ENCODE measurements around the gene DIAPH2.

DIAPH2 gene

GRCh38 chrX:97315939-97316338 is 631.3 kb downstream of the DIAPH2 start:
- no peak for DNase-seq

- no peak for DNase-seq
Measured at GRCh38 chrX:97320305-97320704, 635.7 kb downstream of the DIAPH2 start.

- DNase-seq = no peak
Measured at GRCh38 chrX:97322401-97322800, 637.8 kb downstream of the DIAPH2 start.

- DNase-seq = no peak
Measured at GRCh38 chrX:97326456-97326855, 641.8 kb downstream of the DIAPH2 start.

- no peak for DNase-seq
Measured at GRCh38 chrX:97328853-97329390, 644.3 kb downstream of the DIAPH2 start.

GRCh38 chrX:97330151-97330550 is 645.5 kb downstream of the DIAPH2 start:
- DNase-seq = no peak

GRCh38 chrX:97332963-97333362 is 648.3 kb downstream of the DIAPH2 start:
- DNase-seq = no peak

- DNase-seq = no peak
Measured at GRCh38 chrX:97334850-97335249, 650.2 kb downstream of the DIAPH2 start.

GRCh38 chrX:97344724-97345123 is 660.1 kb downstream of the DIAPH2 start:
- no peak for DNase-seq

- DNase-seq = no peak
Measured at GRCh38 chrX:97358941-97359340, 674.3 kb downstream of the DIAPH2 start.

- no peak for DNase-seq
Measured at GRCh38 chrX:97363843-97364242, 679.2 kb downstream of the DIAPH2 start.

- no peak for DNase-seq
Measured at GRCh38 chrX:97366237-97366636, 681.6 kb downstream of the DIAPH2 start.

GRCh38 chrX:97367125-97367524 is 682.5 kb downstream of the DIAPH2 start:
- DNase-seq = no peak

- DNase-seq = no peak
Measured at GRCh38 chrX:97369947-97370346, 685.3 kb downstream of the DIAPH2 start.

- DNase-seq = no peak
Measured at GRCh38 chrX:97372001-97372766, 687.5 kb downstream of the DIAPH2 start.

GRCh38 chrX:97374266-97374665 is 689.6 kb downstream of the DIAPH2 start:
- no peak for DNase-seq

- DNase-seq = no peak
Measured at GRCh38 chrX:97380200-97380599, 695.6 kb downstream of the DIAPH2 start.

GRCh38 chrX:97384685-97385084 is 700.0 kb downstream of the DIAPH2 start:
- no peak for DNase-seq

GRCh38 chrX:97387004-97387403 is 702.4 kb downstream of the DIAPH2 start:
- no peak for DNase-seq

GRCh38 chrX:97389761-97390192 is 705.1 kb downstream of the DIAPH2 start:
- DNase-seq = no peak

GRCh38 chrX:97397371-97397770 is 712.7 kb downstream of the DIAPH2 start:
- DNase-seq = no peak

GRCh38 chrX:97398030-97398551 is 713.4 kb downstream of the DIAPH2 start:
- no peak for DNase-seq

- DNase-seq = no peak
Measured at GRCh38 chrX:97399400-97399799, 714.8 kb downstream of the DIAPH2 start.

GRCh38 chrX:97400492-97400891 is 715.9 kb downstream of the DIAPH2 start:
- no peak for DNase-seq

- DNase-seq = no peak
Measured at GRCh38 chrX:97401154-97401553, 716.5 kb downstream of the DIAPH2 start.

Measured in NK-92 treated with Interleukin-12 subunit alpha and Interleukin-12 subunit beta, amount 100 ng/mL, for 24 hours (cell line).